Endodermal cell (in vitro differentiated cells): ENCODE measurements around the gene FNBP1L. TPM values are rescaled to one million over a fixed set of nuclear protein-coding genes. Genes with fewer than 3 reads are reported as not detected.
A peak's percentile ranks its signal among the peaks of the same experiment; 100 is the strongest.

Source experiments
- DNase-seq: peaks from one replicate; pipeline ENCODE4 v3.0.0-alpha.2; 2017
- H3K27ac ChIP-seq: 2 replicates; pipeline ENCODE4 v1.5.1; 2013; ENCODE audit warnings: mild to moderate bottlenecking, low read depth, low read length, moderate library complexity
- H3K27me3 ChIP-seq: 2 replicates; pipeline ENCODE4 v1.6.1; 2013; ENCODE audit warnings: mild to moderate bottlenecking, low read length, moderate library complexity; ENCODE audit not compliant: insufficient read depth, control insufficient read depth, poor library complexity, severe bottlenecking
- H3K36me3 ChIP-seq: 2 replicates; pipeline ENCODE4 v1.7.0; 2013; ENCODE audit warnings: mild to moderate bottlenecking, low read length, moderate library complexity; ENCODE audit not compliant: control insufficient read depth, insufficient read depth
- H3K4me1 ChIP-seq: one replicate; pipeline ENCODE4 v1.7.0; 2013; ENCODE audit warnings: low read length; ENCODE audit not compliant: control insufficient read depth, insufficient read depth
- H3K4me3 ChIP-seq: 2 replicates; pipeline ENCODE4 v1.5.1; 2013; ENCODE audit warnings: mild to moderate bottlenecking, low read length, moderate library complexity
- H3K9ac ChIP-seq: 2 replicates; pipeline ENCODE4 v1.6.1; 2013; ENCODE audit warnings: mild to moderate bottlenecking, low read length, moderate library complexity; ENCODE audit not compliant: poor library complexity, severe bottlenecking; ENCODE audit errors: extremely low read depth
- H3K9me3 ChIP-seq: 2 replicates; pipeline ENCODE4 v1.6.1; 2013; ENCODE audit warnings: mild to moderate bottlenecking, low read length, moderate library complexity; ENCODE audit not compliant: control insufficient read depth
- H3K27ac Mint-ChIP-seq: 2 replicates; pipeline ENCODE4 v1.8.0; 2020; ENCODE audit warnings: mixed read lengths
- H3K27me3 Mint-ChIP-seq: 2 replicates; pipeline ENCODE4 v1.8.0; 2021; ENCODE audit warnings: mild to moderate bottlenecking, mixed read lengths; ENCODE audit not compliant: insufficient read depth
- H3K36me3 Mint-ChIP-seq: 2 replicates; pipeline ENCODE4 v1.8.0; 2020; ENCODE audit warnings: low read depth, mixed read lengths
- H3K4me1 Mint-ChIP-seq: 2 replicates; pipeline ENCODE4 v1.8.0; 2020; ENCODE audit warnings: mixed read lengths
- H3K4me3 Mint-ChIP-seq: 2 replicates; pipeline ENCODE4 v1.8.0; 2020; ENCODE audit warnings: mild to moderate bottlenecking, moderate library complexity, mixed read lengths
- H3K9me3 Mint-ChIP-seq: 2 replicates; pipeline ENCODE4 v1.8.0; 2020; ENCODE audit warnings: mild to moderate bottlenecking, mixed read lengths
- CTCF ChIP-seq: fragments of 200-600 bp; sonication (generic); conservative IDR thresholded peaks from 2 replicates; pipeline ENCODE4 v1.5.0; 2021; ENCODE audit warnings: antibody characterized with exemption, mild to moderate bottlenecking
- WGBS, 2 experiments: methylation state at CpG; one replicate each; pipeline versions ENCODE4 v1.1.5 to v1.1.7; 2013; ENCODE audit warnings: missing lambda C conversion rate in 2 of 2, mixed read lengths in 1 of 2; ENCODE audit not compliant: insufficient coverage in 1 of 2, insufficient read length in 1 of 2; 5-methylcytosine and 5-hydroxymethylcytosine counted together
- total RNA-seq, 2 donors: library from RNA; stranded (reverse); fragmentation: NEBNext Ultra II Directional in 1 of 2; extraction: Animal tissue kit (Norgen Biotek cat#: 25700) in 1 of 2; gene quantifications; 2 replicates in 1 of 2; 3 replicates in 1 of 2; pipeline ENCODE4 v1.2.1, GENCODE V29; 2021

The FNBP1L gene
- total RNA-seq, 2 donors from 2014 or later: 96.8 to 107 TPM

DNA sequence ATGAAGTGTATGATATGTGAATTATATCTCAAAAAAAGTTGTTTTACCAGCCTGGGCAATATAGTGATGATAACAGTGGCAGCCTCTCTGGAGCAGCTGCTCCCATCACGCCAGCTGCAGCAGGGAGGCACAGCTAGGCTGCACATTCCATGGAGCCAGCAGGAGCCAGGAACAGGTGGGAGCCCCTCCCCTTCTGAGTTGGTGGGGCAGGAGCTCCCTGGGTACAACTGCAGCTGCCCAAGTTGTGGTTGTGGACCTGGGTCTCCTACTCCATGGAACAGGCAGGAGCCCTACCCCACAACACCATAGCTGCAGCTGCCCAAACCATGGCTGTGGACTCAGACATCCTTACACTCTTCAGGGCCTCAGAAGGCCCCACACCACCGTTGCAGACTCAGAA is 21.7 kb upstream of the FNBP1L start:
- TF ChIP-seq CTCF: no peak
- Mint-ChIP-seq H3K4me3 (no peak overlapping the region), H3K9me3 (peaks cover 19% of the 10 kb centered on the region), H3K27ac (no peak overlapping the region), H3K27me3 (no peaks in the 10 kb centered on the region), H3K36me3 (no peaks in the 10 kb centered on the region), H3K4me1 (no peaks in the 10 kb centered on the region)
- 86 to 87% methylated on average over 1 to 2 of the region's 2 CpGs for WGBS, 2 experiments
- no peaks in the 10 kb centered on the region for H3K36me3 ChIP-seq
- no peaks in the 10 kb centered on the region for H3K4me1 ChIP-seq
- DNase-seq: no peak
- peaks cover 33% of the 10 kb centered on the region for H3K9me3 ChIP-seq
- no peak overlapping the region for H3K9ac ChIP-seq
- H3K27ac ChIP-seq: no peak overlapping the region
- H3K4me3 ChIP-seq: no peak overlapping the region
- H3K27me3 ChIP-seq: no peaks in the 10 kb centered on the region

GRCh38 chr1:93427656-93428055 is 20.3 kb upstream of the FNBP1L start:
- no peak for DNase-seq
- H3K9me3 ChIP-seq: peaks cover 33% of the 10 kb centered on the region
- no peaks in the 10 kb centered on the region for H3K27me3 Mint-ChIP-seq
- no peaks in the 10 kb centered on the region for H3K4me1 Mint-ChIP-seq
- no peaks in the 10 kb centered on the region for H3K27me3 ChIP-seq
- no peaks in the 10 kb centered on the region for H3K36me3 ChIP-seq
- H3K36me3 Mint-ChIP-seq: no peaks in the 10 kb centered on the region
- H3K27ac ChIP-seq: no peak overlapping the region
- H3K4me3 Mint-ChIP-seq: no peak overlapping the region
- H3K9ac ChIP-seq: no peak overlapping the region
- no peaks in the 10 kb centered on the region for H3K4me1 ChIP-seq
- H3K4me3 ChIP-seq: no peak overlapping the region
- WGBS, 2 experiments: 95% methylated on average over 3 of the region's 3 CpGs; no CpG with 5 or more reads in 1 of the 2 experiments
- TF ChIP-seq CTCF: no peak
- peaks cover 19% of the 10 kb centered on the region for H3K9me3 Mint-ChIP-seq
- H3K27ac Mint-ChIP-seq: no peak overlapping the region

DNA sequence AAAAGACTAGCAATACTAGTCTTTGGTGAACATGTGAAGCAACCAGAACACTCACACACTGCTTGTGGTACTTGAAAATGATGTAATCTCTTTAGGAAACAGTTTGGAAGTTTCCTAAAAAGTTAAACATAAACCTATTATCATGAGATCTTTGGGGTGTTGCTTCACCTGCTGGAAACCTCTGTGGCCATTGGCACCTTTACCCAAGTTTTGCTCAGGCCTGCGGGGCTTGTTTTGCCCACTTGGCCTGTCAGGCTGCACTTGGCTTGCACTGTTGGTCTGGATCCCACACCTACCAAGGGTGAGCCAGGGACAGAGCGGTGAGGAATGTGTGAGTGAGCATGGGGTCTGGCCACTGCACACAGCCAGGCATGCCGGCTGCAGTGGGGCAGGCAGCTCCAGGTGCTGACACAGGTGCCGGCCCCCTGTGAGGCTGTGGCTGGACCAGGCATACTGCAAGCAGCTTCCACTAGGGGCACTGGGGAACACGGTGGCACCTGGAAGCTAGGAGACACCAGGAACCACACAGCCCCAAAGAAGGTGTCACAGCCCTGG is 14.4 kb upstream of the FNBP1L start:
- peaks cover 15% of the 10 kb centered on the region for H3K9me3 Mint-ChIP-seq
- Histone ChIP-seq H3K9ac (no peak overlapping the region), H3K27me3 (no peaks in the 10 kb centered on the region), H3K36me3 (no peaks in the 10 kb centered on the region), H3K4me1 (no peaks in the 10 kb centered on the region), H3K9me3 (peaks cover 16% of the 10 kb centered on the region), H3K4me3 (no peak overlapping the region), H3K27ac (no peak overlapping the region)
- peak; percentile 77 for DNase-seq
- no peak overlapping the region for H3K4me3 Mint-ChIP-seq
- WGBS, 2 experiments: 93 to 95% methylated on average over 2 to 5 of the region's 5 CpGs
- H3K36me3 Mint-ChIP-seq: no peaks in the 10 kb centered on the region
- no peaks in the 10 kb centered on the region for H3K27me3 Mint-ChIP-seq
- peak; percentile 41 for TF ChIP-seq CTCF
- H3K27ac Mint-ChIP-seq: no peak overlapping the region
- H3K4me1 Mint-ChIP-seq: no peaks in the 10 kb centered on the region
